Nucleus accumbens (tissue), 56 donors: ENCODE data around the gene CLMP.

Source experiments
- DNase-seq, 56 donors: peaks; one replicate each; lab custom pipeline; 2025; lab: John Stamatoyannopoulos, UW

Gene CLMP

DNA sequence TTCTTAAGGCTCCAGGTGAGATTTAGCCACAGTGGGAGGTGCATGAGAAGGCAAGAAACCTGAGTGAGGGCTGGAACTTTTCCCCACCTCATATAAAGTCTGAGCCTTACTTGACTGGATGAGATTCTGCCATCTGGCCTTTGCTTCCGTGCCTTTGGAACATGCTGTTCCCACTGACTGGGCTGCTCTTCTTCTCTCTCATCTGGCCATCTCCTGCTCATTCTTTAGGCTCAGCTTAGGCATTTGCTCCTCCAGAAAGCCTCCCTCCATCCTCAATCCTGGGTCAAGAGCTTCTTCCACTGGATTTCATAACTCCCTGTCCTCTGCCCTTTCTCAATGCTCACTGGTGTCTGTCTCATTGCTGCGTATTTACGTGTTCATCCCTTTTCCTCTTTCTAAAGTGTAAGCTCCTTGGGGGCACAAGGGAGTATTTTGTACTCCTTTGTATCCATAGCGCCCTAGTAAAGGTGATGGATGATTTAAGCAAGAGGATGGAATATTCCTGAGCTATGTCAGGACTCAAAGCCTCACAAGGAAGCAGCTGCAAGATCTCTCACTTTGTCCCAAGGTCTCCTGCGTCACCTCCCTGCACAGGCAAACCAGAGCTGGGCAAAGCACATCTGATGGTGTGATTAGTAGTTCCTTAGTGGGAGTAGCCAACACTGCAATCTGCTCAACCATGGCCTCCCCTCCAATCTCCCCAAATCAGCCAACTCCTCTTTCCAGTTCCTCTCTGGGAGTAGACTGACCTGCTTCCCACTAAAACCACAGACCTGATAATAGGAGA lies 148.4 kb downstream of the CLMP start:
- no peak for DNase-seq

GRCh38 chr11:123045101-123045500 lies 149.9 kb downstream of the CLMP start:
- DNase-seq = no peak

GRCh38 chr11:123041185-123041584 lies 153.9 kb downstream of the CLMP start:
- DNase-seq = no peak

- DNase-seq = no peak
These were observed 155.0 kb downstream of the CLMP start for GRCh38 chr11:123040111-123040432.

DNA sequence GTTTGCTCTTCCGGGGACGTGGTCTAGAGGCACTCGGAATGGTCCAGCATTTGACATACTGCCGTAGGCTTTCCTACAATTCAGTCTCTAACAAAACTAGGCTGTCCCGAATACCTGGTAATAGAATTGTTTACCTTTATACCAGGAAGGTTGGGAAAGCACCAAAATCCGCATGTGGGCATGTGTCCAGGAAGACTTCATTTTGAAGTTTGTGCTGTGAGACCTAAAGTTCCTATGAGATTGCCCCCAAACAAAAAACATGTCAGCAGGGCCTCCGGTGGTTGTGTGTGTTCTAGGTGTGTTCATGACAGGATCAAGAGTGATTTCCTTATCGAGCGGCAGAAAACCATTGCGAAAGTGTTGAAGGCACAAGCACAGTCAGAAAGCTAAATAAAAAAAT lies 159.2 kb downstream of the CLMP start:
- DNase-seq = no peak

- DNase-seq = no peak
These were observed 160.5 kb downstream of the CLMP start for GRCh38 chr11:123034597-123034996.

- DNase-seq = no peak
These were observed 161.2 kb downstream of the CLMP start for GRCh38 chr11:123033895-123034294.

DNA sequence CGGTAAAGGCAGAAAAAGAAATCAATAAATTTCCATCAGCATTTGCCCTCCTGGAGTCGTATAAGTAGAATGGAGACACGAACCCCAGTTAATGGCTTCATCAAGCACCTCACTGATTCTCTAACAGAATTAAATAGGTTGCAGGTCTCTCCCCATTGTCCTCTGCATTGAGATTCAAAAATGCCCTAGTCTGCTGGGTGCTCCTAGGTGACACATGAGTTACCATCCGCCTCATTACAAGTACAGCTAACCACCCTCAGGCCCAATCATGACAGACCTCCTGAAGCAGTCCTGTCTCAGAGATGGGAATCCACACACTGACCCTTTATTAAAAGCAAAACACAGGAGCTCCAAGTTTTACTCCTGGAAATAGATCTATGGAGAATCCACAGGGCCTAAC lies 164.5 kb downstream of the CLMP start:
- DNase-seq = no peak

DNA sequence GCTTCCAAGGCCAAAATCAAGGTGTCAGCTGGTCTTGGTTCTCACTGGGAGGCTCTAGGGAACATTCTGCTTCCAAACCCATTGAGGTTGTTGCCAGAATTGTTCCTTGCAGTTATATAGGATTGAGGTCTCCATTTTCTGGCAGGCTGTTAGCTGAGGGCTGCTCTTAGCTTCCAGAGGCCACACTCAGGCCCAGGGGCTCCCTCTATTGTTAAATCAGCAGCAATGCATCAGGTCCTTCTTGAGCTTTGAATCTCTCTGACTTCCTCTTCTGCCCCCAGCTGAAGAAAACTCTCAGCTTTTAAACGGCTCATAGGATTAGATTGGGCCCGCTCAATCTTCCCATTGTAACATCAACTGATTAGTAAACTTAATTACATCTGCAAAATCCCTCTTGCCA lies 174.1 kb downstream of the CLMP start:
- DNase-seq = peak in 2 of 56 donors; percentile 3 to 7
